K562 (cell line): ENCODE data around the gene XAB2. TPM values are rescaled to one million over a fixed set of nuclear protein-coding genes. Genes with fewer than 3 reads are reported as not detected.

ENCODE experiments used
- ATAC-seq: fragments of 200-7000 bp; cut with Tn5 transposase; 3 replicates; pipeline ENCODE4 v1.9.1; 2020; ENCODE audit warnings: moderate library complexity
- BruUV-seq: library from RNA; stranded (reverse); fragments of 400-500 nt; replicated peaks from 2 replicates; lab custom pipeline; 2021; lab: Mats Ljungman, UMichigan
- CTCF ChIA-PET: fragments of 300-600 bp; formaldehyde crosslinking; extraction: SDS; loops from one replicate; lab custom pipeline; 2021; ENCODE audit warnings: low intra/inter-chr PET ratio; lab: Yijun Ruan, JAX
- POLR2A ChIA-PET: fragments of 300-600, 350-650 bp; sonication (Branson Sonifier 250); formaldehyde crosslinking; extraction: SDS; loops from one replicate; lab custom pipeline; 2021; ENCODE audit warnings: antibody characterized with exemption, inconsistent platforms; lab: Yijun Ruan, JAX
- DNase-seq, 4 experiments: peaks; one replicate each; pipeline versions ENCODE4 v3.0.0 to v3.0.0-alpha.2; 2011 to 2018; ENCODE audit warnings: low spot score in 3 of 4, mixed read lengths in 3 of 4; ENCODE audit errors: extremely low read depth in 1 of 4
- FAIRE-seq: peaks from 2 replicates; lab custom pipeline; 2011; peaks lifted over from hg19 to GRCh38; lab: Jason Lieb, UNC
- H2AFZ ChIP-seq: 2 replicates; pipeline ENCODE4 v1.6.0; 2011; ENCODE audit warnings: low read depth, low read length, control low read depth, inconsistent platforms
- H3K27ac ChIP-seq: fragments of 200-600 bp; 3 replicates; pipeline ENCODE4 v1.8.0; 2011; ENCODE audit warnings: low read depth, mild to moderate bottlenecking, control low read depth, inconsistent platforms, low read length, moderate library complexity, mixed read lengths; ENCODE audit errors: extremely low read depth
- H3K27me3 ChIP-seq, 2 experiments: fragments of 300-600 bp in 1 of 2; 2 replicates in 1 of 2; 3 replicates in 1 of 2; pipeline versions ENCODE4 v1.6.0 to v1.8.0; 2011; ENCODE audit warnings: inconsistent platforms in 2 of 2, low read length in 2 of 2, mild to moderate bottlenecking in 1 of 2, mixed read lengths in 1 of 2, moderate library complexity in 1 of 2; ENCODE audit not compliant: control insufficient read depth in 2 of 2, insufficient read depth in 2 of 2
- H3K36me3 ChIP-seq: fragments of 300-600 bp; 3 replicates; pipeline ENCODE4 v1.8.0; 2011; ENCODE audit warnings: mild to moderate bottlenecking, low read length, inconsistent platforms; ENCODE audit not compliant: control insufficient read depth, insufficient read depth
- H3K4me1 ChIP-seq, 2 experiments: fragments of 200-600 bp in 1 of 2; replicated peaks in 1 of 2; 2 replicates in 1 of 2; 3 replicates in 1 of 2; pipeline versions ENCODE4 v1.5.1 to v1.8.0; 2011; ENCODE audit warnings: inconsistent platforms in 2 of 2, low read length in 2 of 2, mild to moderate bottlenecking in 1 of 2, mixed read lengths in 1 of 2, moderate library complexity in 1 of 2; ENCODE audit not compliant: control insufficient read depth in 2 of 2, insufficient read depth in 2 of 2
- H3K4me2 ChIP-seq: 2 replicates; pipeline ENCODE4 v1.6.1; 2011; ENCODE audit warnings: low read length, control low read depth, inconsistent platforms, mixed read lengths; ENCODE audit not compliant: insufficient read depth
- H3K4me3 ChIP-seq: fragments of 200-600 bp; sonication (generic), shearing (Covaris generic); 2 replicates; pipeline ENCODE4 v1.5.1; 2016; ENCODE audit warnings: control low read depth, inconsistent platforms
- H3K79me2 ChIP-seq: fragments of 200-600 bp; 3 replicates; pipeline ENCODE4 v1.8.0; 2011; ENCODE audit warnings: low read length, inconsistent platforms; ENCODE audit not compliant: control insufficient read depth, insufficient read depth
- H3K9ac ChIP-seq, 2 experiments: 2 replicates each; pipeline versions ENCODE4 v1.6.0 to v1.6.1; 2011; ENCODE audit warnings: low read depth in 2 of 2, low read length in 2 of 2, control low read depth in 1 of 2, inconsistent platforms in 1 of 2, mild to moderate bottlenecking in 1 of 2, mixed read lengths in 1 of 2; ENCODE audit not compliant: insufficient read depth in 1 of 2
- H3K9me1 ChIP-seq: one replicate; pipeline ENCODE4 v1.6.0; 2011; ENCODE audit warnings: inconsistent platforms, mild to moderate bottlenecking, low read length, moderate library complexity; ENCODE audit not compliant: control insufficient read depth, insufficient read depth
- H3K9me3 ChIP-seq: replicated peaks from 2 replicates; pipeline ENCODE4 v1.5.1; 2011; ENCODE audit warnings: low read depth, low read length, inconsistent platforms; ENCODE audit not compliant: control insufficient read depth, insufficient read depth
- H4K20me1 ChIP-seq: replicated peaks from 2 replicates; pipeline ENCODE4 v1.6.1; 2011; ENCODE audit warnings: low read length, inconsistent platforms, mixed read lengths; ENCODE audit not compliant: control insufficient read depth, insufficient read depth
- ASH1L ChIP-seq: fragments of 450-650 bp; IDR thresholded peaks from 2 replicates; pipeline ENCODE4 v1.6.1; 2018; ENCODE audit warnings: borderline replicate concordance, mild to moderate bottlenecking, low read depth; ENCODE audit not compliant: partially characterized antibody
- CREM ChIP-seq: IDR thresholded peaks from 2 replicates; pipeline ENCODE4 v1.6.1; 2014; ENCODE audit warnings: antibody characterized with exemption, low read depth
- DMBX1 ChIP-seq: fragments of 250-450 bp; sonication (Bioruptor Pico); IDR thresholded peaks from 2 replicates; pipeline ENCODE4 v1.8.0; 2022; ENCODE audit warnings: inconsistent platforms, mild to moderate bottlenecking, moderate library complexity, borderline replicate concordance
- ELF1 ChIP-seq: fragments of 200-800 bp; sonication (Bioruptor generic); IDR thresholded peaks from 2 replicates; pipeline ENCODE4 v1.6.1; 2016; ENCODE audit warnings: missing genetic modification characterization, missing compliant biosample characterization
- ELF2 ChIP-seq: fragments of 250-450 bp; sonication (Bioruptor Pico); IDR thresholded peaks from 2 replicates; pipeline ENCODE4 v1.5.0; 2021; ENCODE audit warnings: mild to moderate bottlenecking
- GABPB1 ChIP-seq: sonication (generic); formaldehyde crosslinking; IDR thresholded peaks from 2 replicates; pipeline ENCODE4 v1.8.0; 2022; ENCODE audit warnings: mild to moderate bottlenecking, missing genetic modification reagents
- MAZ ChIP-seq, 2 experiments: fragments of 450-650 bp in 1 of 2; sonication (generic) in 1 of 2; formaldehyde crosslinking; IDR thresholded peaks in 1 of 2; conservative IDR thresholded peaks in 1 of 2; 2 replicates each; pipeline versions ENCODE4 v1.4.0 to v1.5.0; 2020; ENCODE audit warnings: mild to moderate bottlenecking in 1 of 2, missing genetic modification reagents in 1 of 2
- POLR2H ChIP-seq: IDR thresholded peaks from 2 replicates; pipeline ENCODE4 v1.6.1; 2016; ENCODE audit warnings: missing genetic modification characterization, low read depth, mild to moderate bottlenecking, control low read depth, missing compliant biosample characterization, moderate library complexity
- RBBP5 ChIP-seq: fragments of 200-600 bp; sonication (generic); IDR thresholded peaks from 2 replicates; pipeline ENCODE4 v1.6.1; 2012; ENCODE audit warnings: borderline replicate concordance, mild to moderate bottlenecking, low read length, control low read depth, inconsistent platforms; ENCODE audit not compliant: insufficient read depth, poor library complexity, severe bottlenecking
- RBFOX2 ChIP-seq: fragments of 200-400 bp; formaldehyde crosslinking; IDR thresholded peaks from 2 replicates; pipeline ENCODE4 v1.6.1; 2017; ENCODE audit warnings: low read depth, mild to moderate bottlenecking, low read length, moderate library complexity
- SP1 ChIP-seq: sonication (generic); formaldehyde crosslinking; IDR thresholded peaks from 2 replicates; pipeline ENCODE4 v1.8.1; 2022; ENCODE audit warnings: mild to moderate bottlenecking, missing genetic modification reagents
- TBP ChIP-seq: optimal IDR thresholded peaks from 2 replicates; pipeline ENCODE3; 2011; ENCODE audit warnings: low read depth, low read length, improper control_type of control experiment
- USF1 ChIP-seq: sonication (generic); formaldehyde crosslinking; IDR thresholded peaks from 2 replicates; pipeline ENCODE4 v1.9.0; 2022; ENCODE audit warnings: mild to moderate bottlenecking, missing genetic modification reagents
- ZFX ChIP-seq: sonication (generic); formaldehyde crosslinking; IDR thresholded peaks from 2 replicates; pipeline ENCODE4 v1.8.0; 2022; ENCODE audit warnings: mild to moderate bottlenecking, missing genetic modification reagents, moderate library complexity
- ZNF583 ChIP-seq: fragments of 250-450 bp; sonication (Bioruptor Pico); IDR thresholded peaks from 2 replicates; pipeline ENCODE4 v1.4.0; 2020
- WGBS: fragments of 100-300 bp; shearing (Covaris generic); methylation state at CpG from one replicate; pipeline ENCODE4 v1.1.6; 2016; ENCODE audit warnings: low coverage, mixed read lengths; ENCODE audit not compliant: insufficient coverage; ENCODE audit errors: missing lambda C conversion rate; 5-methylcytosine and 5-hydroxymethylcytosine counted together
- in situ Hi-C: fragments of 300-500 bp; cut with MboI; formaldehyde crosslinking; loops from 4 replicates; pipeline ENCODE4 v1.15.0; 2018; ENCODE audit warnings: inconsistent platforms, mixed read lengths
- intact Hi-C: fragments of 100-400 bp; cut with micrococcal nuclease; formaldehyde crosslinking; loops from 2 replicates; pipeline ENCODE4 v1.14.2; 2022
- polyA plus RNA-seq, 8 experiments: library from polyadenylated mRNA; depleted of rRNA in 4 of 8; stranded (reverse) in 5 of 8; unstranded in 3 of 8; fragments of >200 nt; fragmentation: Nextera tagmentation in 2 of 8; fragmentation: Illumina TruSeq in 1 of 8; extraction: Ambion mirVana in 2 of 8; extraction: Trizol in 1 of 8; gene quantifications; 2 replicates each; pipeline versions ENCODE4 v1.2.1 to v1.2.3, GENCODE V29; 2011 to 2014; ENCODE audit warnings: inconsistent platforms in 1 of 8, missing spikeins in 1 of 8
- total RNA-seq, 7 experiments: library from RNA; depleted of rRNA in 6 of 7; stranded (reverse); fragments of >200 nt in 6 of 7; fragmentation: Illumina TruSeq in 2 of 7; extraction: Trizol in 2 of 7; gene quantifications; 2 replicates each; pipeline versions ENCODE4 v1.2.1 to v1.2.3, GENCODE V29; 2011 to 2021; ENCODE audit warnings: low replicate concordance in 1 of 7
- TF ChIP-seq, protein P1 (sequence below): fragments of 250-450 bp; sonication (Bioruptor Pico); IDR thresholded peaks from 2 replicates; pipeline ENCODE4 v1.4.0; 2020; ENCODE audit warnings: mild to moderate bottlenecking, moderate library complexity

Gene XAB2
- total and polyA plus RNA-seq, 9 of the 15 experiments (the other 6 are each of a cell fraction or from before 2014, with no cell fraction given) = 0.21 to 58.3 (median 20.0) TPM

- FAIRE-seq (peak; percentile 81), ATAC-seq (peak; percentile 88), DNase-seq (peak; percentile 87 to 98 (median 96))
- Histone ChIP-seq H2AFZ (peak within 1 kb of the TSS; percentile 98), H3K27ac (peak within 1 kb of the TSS; percentile 93), H3K27me3 (no peaks in the 10 kb centered on the region; a peak in 1 of 5 replicates), H4K20me1 (peaks cover 14% of the 10 kb centered on the region), H3K36me3 (peaks cover 39% of the 10 kb centered on the region; the same call in 2 of the 3 replicates), H3K4me2 (peak within 1 kb of the TSS; percentile 95), H3K9me3 (peaks cover 6% of the 10 kb centered on the region; the same call in 1 of the 2 replicates), H3K9ac (peak within 1 kb of the TSS; percentile 97), H3K79me2 (peaks cover 40% of the 10 kb centered on the region), H3K4me1 (peaks cover 15 to 50% of the 10 kb centered on the region in 2 experiments; a peak in 4 of 5 replicates), H3K4me3 (peak within 1 kb of the TSS; percentile 79), H3K9me1 (no peaks in the 10 kb centered on the region)
- whole genome bisulfite sequencing = 6% methylated on average over 24 of the region's 61 CpGs
- CTCF ChIA-PET = no interaction called here
- POLR2A ChIA-PET = interaction anchor here (1.6 to 2.0 kb wide), 4 partner anchors 12 to 69 kb away, joined by 6 to 18 read pairs (median 7); no protein-coding TSS in a partner anchor
- intact Hi-C loops = no loop called here
- in situ Hi-C loops = no loop called here
- BruUV-seq = no TSS peak
- TF ChIP-seq ZFX (peak; percentile 17; the same call in 1 of the 2 replicates), ASH1L (no peak), DMBX1 (CRISPR knock-in tag) (0 out of 2 replicates have a peak, but pooled peaks have one; percentile 42), RBFOX2 (peak; percentile 78), TBP (peak; percentile 72), MAZ (CRISPR knock-in tag; conservative IDR thresholded peaks at IDR 0.05 in 1 of 2, IDR thresholded peaks at IDR 0.05 in 1 of 2) (peak; percentile 55 to 65), ELF2 (CRISPR knock-in tag) (peak; percentile 94), RBBP5 (peak; percentile 25), SP1 (peak; percentile 78), POLR2H (tag) (peak; percentile 52; the same call in 1 of the 2 replicates), GABPB1 (CRISPR knock-in tag) (peak; percentile 63; the same call in 1 of the 2 replicates), USF1 (CRISPR knock-in tag) (peak; percentile 58), CREM (peak; percentile 77), ZNF583 (CRISPR knock-in tag) (no peak), ELF1 (tag) (peak; percentile 95)
- TF ChIP-seq, protein P1, sequence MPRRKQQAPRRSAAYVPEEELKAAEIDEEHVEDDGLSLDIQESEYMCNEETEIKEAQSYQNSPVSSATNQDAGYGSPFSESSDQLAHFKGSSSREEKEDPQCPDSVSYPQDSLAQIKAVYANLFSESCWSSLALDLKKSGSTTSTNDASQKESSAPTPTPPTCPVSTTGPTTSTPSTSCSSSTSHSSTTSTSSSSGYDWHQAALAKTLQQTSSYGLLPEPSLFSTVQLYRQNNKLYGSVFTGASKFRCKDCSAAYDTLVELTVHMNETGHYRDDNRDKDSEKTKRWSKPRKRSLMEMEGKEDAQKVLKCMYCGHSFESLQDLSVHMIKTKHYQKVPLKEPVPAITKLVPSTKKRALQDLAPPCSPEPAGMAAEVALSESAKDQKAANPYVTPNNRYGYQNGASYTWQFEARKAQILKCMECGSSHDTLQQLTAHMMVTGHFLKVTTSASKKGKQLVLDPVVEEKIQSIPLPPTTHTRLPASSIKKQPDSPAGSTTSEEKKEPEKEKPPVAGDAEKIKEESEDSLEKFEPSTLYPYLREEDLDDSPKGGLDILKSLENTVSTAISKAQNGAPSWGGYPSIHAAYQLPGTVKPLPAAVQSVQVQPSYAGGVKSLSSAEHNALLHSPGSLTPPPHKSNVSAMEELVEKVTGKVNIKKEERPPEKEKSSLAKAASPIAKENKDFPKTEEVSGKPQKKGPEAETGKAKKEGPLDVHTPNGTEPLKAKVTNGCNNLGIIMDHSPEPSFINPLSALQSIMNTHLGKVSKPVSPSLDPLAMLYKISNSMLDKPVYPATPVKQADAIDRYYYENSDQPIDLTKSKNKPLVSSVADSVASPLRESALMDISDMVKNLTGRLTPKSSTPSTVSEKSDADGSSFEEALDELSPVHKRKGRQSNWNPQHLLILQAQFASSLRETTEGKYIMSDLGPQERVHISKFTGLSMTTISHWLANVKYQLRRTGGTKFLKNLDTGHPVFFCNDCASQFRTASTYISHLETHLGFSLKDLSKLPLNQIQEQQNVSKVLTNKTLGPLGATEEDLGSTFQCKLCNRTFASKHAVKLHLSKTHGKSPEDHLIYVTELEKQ (CRISPR knock-in tag) = no peak
These were observed 7.5 kb upstream of the XAB2 start, which contains the start of gene STXBP2 for GRCh38 chr19:7636691-7637373. STXBP2 (plus strand) TSS chr19:7637110; CDS start chr19:7637150, 40 bp downstream.
